Measurements from ENCODE around the gene PROB1. TPM values are rescaled to one million over a fixed set of nuclear protein-coding genes. Genes with fewer than 3 reads are reported as not detected.
A peak's percentile ranks its signal among the peaks of the same experiment; 100 is the strongest.

The PROB1 gene
- total RNA-seq, 4 donors from 2014 or later: 0.55 to 1.1 (median 0.60) TPM; not detected in 1

- Histone ChIP-seq H3K36me3 (no peaks in the 10 kb centered on the region), H3K4me3 (peak overlapping the region; percentile 56 to 94 (median 72)), H3K27ac (peak overlapping the region; percentile 95 to 99 (median 96)), H3K9me3 (no peaks in the 10 kb centered on the region), H3K4me1 (peaks cover 5 to 32% (median 29%) of the 10 kb centered on the region in 4 donors), H3K27me3 (no peaks in the 10 kb centered on the region)
- in situ Hi-C loops (cut with MboI; ENCODE audit: low pct_ligation_motif_present in 1 of 4, low pct_unique_long_range_greater_than_20kb in 1 of 4, low sequenced_read_pairs in 3 of 4): no loop called here
- WGBS, 2 donors (ENCODE audit: low coverage in 1 of 2): 0% methylated on average over 3 to 16 of the region's 16 CpGs
- intact Hi-C loops (cut with DNase I; ENCODE audit: low total_unique reads): no loop called here
- no peak for DNase-seq
- TF ChIP-seq, protein P1, sequence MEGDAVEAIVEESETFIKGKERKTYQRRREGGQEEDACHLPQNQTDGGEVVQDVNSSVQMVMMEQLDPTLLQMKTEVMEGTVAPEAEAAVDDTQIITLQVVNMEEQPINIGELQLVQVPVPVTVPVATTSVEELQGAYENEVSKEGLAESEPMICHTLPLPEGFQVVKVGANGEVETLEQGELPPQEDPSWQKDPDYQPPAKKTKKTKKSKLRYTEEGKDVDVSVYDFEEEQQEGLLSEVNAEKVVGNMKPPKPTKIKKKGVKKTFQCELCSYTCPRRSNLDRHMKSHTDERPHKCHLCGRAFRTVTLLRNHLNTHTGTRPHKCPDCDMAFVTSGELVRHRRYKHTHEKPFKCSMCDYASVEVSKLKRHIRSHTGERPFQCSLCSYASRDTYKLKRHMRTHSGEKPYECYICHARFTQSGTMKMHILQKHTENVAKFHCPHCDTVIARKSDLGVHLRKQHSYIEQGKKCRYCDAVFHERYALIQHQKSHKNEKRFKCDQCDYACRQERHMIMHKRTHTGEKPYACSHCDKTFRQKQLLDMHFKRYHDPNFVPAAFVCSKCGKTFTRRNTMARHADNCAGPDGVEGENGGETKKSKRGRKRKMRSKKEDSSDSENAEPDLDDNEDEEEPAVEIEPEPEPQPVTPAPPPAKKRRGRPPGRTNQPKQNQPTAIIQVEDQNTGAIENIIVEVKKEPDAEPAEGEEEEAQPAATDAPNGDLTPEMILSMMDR (IDR thresholded peaks at IDR 0.05): no peak
- TF ChIP-seq POLR2A (IDR thresholded peaks at IDR 0.05) (no peak), POLR2AphosphoS5 (IDR thresholded peaks at IDR 0.05) (no peak), EP300 (IDR thresholded peaks at IDR 0.05; ENCODE audit: low read depth) (no peak)
These were observed 52.5 kb downstream of the PROB1 start for GRCh38 chr5:139342423-139342723.

DNA sequence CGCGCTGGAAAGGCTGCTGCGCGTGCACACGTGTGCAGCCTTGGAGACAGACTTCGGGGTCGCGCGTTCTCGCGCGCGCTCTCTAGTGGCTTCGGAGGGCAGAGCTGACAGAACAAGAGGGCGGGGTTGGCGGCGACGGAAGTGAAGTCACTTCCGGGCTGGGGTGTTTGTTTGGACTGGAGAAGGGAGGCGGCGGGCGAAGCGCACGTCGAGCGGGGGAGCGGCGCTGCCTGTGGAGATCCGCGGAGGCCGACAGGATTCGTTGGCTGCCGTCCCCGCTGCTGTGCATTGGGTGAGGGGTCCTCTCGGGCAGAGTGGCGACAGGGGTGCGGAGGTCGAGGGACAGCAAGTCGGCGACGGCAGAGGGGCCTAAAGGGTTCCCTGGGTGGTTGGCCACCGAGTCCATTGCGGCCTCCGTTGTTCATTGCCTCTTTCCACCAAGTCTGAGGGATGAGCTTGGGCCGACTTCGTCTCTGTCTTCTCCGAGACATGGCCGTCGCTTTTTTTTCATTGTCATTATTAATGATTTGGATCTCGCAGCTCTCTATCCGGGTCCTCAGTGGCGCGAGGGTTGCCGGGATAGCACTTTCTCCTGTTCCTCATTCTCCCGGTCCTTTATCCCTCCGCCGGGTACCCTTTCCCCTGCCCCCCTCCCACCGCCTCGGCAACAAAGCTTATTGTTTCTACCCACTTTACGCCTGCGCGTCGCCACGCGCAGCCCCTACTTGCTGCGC, 53.0 kb downstream of the PROB1 start, which contains the start of gene PAIP2:
Gene PAIP2, plus strand, starts transcription at position 166 of the 734 bp plus-strand sequence. CDS start 21,931 bp downstream, outside the sequence.
- intact Hi-C loops (cut with DNase I; ENCODE audit: low total_unique reads) (no loop called here), in situ Hi-C loops (cut with MboI; ENCODE audit: low pct_ligation_motif_present in 1 of 4, low pct_unique_long_range_greater_than_20kb in 1 of 4, low sequenced_read_pairs in 3 of 4) (no loop called here)
- Histone ChIP-seq H3K4me1 (peaks cover 5 to 32% (median 29%) of the 10 kb centered on the region in 4 donors), H3K9me3 (no peaks in the 10 kb centered on the region), H3K36me3 (no peaks in the 10 kb centered on the region), H3K27me3 (no peaks in the 10 kb centered on the region), H3K4me3 (peak within 1 kb of the TSS; percentile 56 to 94 (median 72)), H3K27ac (peak within 1 kb of the TSS; percentile 95 to 99 (median 96))
- WGBS, 2 donors (ENCODE audit: low coverage in 1 of 2): 1% methylated on average over 54 of the region's 66 CpGs; no CpG with 5 or more reads in 1 of the 2 donors
- peak; percentile 97 for DNase-seq
- TF ChIP-seq POLR2AphosphoS5 (IDR thresholded peaks at IDR 0.05) (peak; percentile 98 to 99 (median 98)), EP300 (IDR thresholded peaks at IDR 0.05; ENCODE audit: low read depth) (peak; percentile 7), POLR2A (IDR thresholded peaks at IDR 0.05) (peak; percentile 96)
- TF ChIP-seq, protein P1 (IDR thresholded peaks at IDR 0.05): peak; percentile 55 to 92 (median 72)

DNA sequence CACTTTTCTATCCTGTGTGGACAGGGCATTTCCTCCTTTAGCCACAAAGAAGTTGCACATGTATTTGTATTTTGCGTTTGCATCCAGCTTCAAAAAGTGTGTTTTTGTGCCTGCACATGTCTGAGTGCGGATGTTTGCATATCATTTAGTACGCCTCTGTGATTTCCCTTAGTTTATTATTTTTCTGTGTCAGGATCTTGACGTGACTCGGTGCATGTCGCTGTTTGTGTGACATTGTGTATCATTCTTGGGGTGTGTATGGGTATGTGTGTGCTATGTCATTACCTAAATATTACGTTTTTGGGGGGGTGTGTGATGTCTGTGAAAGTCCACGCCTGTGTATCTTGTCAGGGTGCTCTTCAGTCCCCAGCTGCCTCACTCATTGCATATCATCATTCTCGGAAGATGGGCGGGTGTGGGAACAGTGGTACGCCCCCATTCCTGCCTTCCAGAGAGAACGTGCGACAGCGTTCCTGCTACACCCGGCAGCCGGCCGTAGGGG, 53.7 kb downstream of the PROB1 start:
- in situ Hi-C loops (cut with MboI; ENCODE audit: low pct_ligation_motif_present in 1 of 4, low pct_unique_long_range_greater_than_20kb in 1 of 4, low sequenced_read_pairs in 3 of 4): no loop called here
- Histone ChIP-seq H3K36me3 (no peaks in the 10 kb centered on the region), H3K4me3 (peak overlapping the region; percentile 15 to 78 (median 62)), H3K4me1 (peaks cover 5 to 32% (median 29%) of the 10 kb centered on the region in 4 donors), H3K27ac (peak overlapping the region; percentile 95 to 99 (median 96)), H3K9me3 (no peaks in the 10 kb centered on the region), H3K27me3 (no peaks in the 10 kb centered on the region)
- intact Hi-C loops (cut with DNase I; ENCODE audit: low total_unique reads): no loop called here
- no peak for DNase-seq
- 0 to 2% methylated on average over 5 to 17 of the region's 17 CpGs for WGBS, 2 donors (ENCODE audit: low coverage in 1 of 2)
- TF ChIP-seq POLR2A (IDR thresholded peaks at IDR 0.05) (no peak), POLR2AphosphoS5 (IDR thresholded peaks at IDR 0.05) (no peak), EP300 (IDR thresholded peaks at IDR 0.05; ENCODE audit: low read depth) (no peak)
- TF ChIP-seq, protein P1 (IDR thresholded peaks at IDR 0.05): no peak

Other genes with a start within 250 kb of the PROB1 start
- gene SIL1, start 196.7 kb downstream of the PROB1 start, total RNA-seq: 10 to 100 TPM; 11.1 to 38.1 (median 29.0) TPM
- 100 to 1,000 TPM in 3 of 4 donors, 10 to 100 TPM in 1; 97.3 to 190 (median 134) TPM for gene MATR3, start 101.4 kb downstream of the PROB1 start, total RNA-seq
- 10 to 100 TPM; 13.8 to 67.3 (median 36.5) TPM for gene PAIP2, start 53.2 kb downstream of the PROB1 start, total RNA-seq
- gene SLC23A1, start 11.8 kb downstream of the PROB1 start, total RNA-seq: 1 to 10 TPM in 2 of 4 donors, under 1 TPM in 1, not detected in 1; 0.80 to 9.5 (median 7.4) TPM
- gene MZB1, start 5.2 kb downstream of the PROB1 start, total RNA-seq: 10 to 100 TPM in 1 of 4 donors, 1 to 10 TPM in 1, not detected in 2; 4.0 to 39.2 TPM
- gene SPATA24, start 9.0 kb upstream of the PROB1 start, total RNA-seq: 1 to 10 TPM in 2 of 4 donors, not detected in 2; 3.0 TPM
- gene DNAJC18, start 44.4 kb upstream of the PROB1 start, total RNA-seq: 1 to 10 TPM in 3 of 4 donors, under 1 TPM in 1; 0.37 to 3.8 (median 3.2) TPM
- gene ECSCR, start 67.6 kb upstream of the PROB1 start, total RNA-seq: 1 to 10 TPM in 3 of 4 donors, not detected in 1; 2.2 to 4.8 (median 3.6) TPM
- gene SMIM33, start 75.9 kb upstream of the PROB1 start, total RNA-seq: under 1 TPM in 2 of 4 donors, not detected in 2; 0.55 to 0.64 TPM
- gene STING1, start 87.7 kb upstream of the PROB1 start, total RNA-seq: 10 to 100 TPM; 12.2 to 51.5 (median 19.1) TPM
- gene UBE2D2, start 166.2 kb upstream of the PROB1 start, total RNA-seq: 100 to 1,000 TPM in 2 of 4 donors, 10 to 100 TPM in 2; 45.6 to 134 (median 80.8) TPM

All from transverse colon (tissue), 4 donors.